22Rv1 (cell line): ENCODE data around the gene SH3GL1.

Experiments used
- H3K27ac ChIP-seq: fragments of 450-650 bp; 2 replicates; pipeline ENCODE4 v1.5.1; 2017
- CTCF ChIP-seq: fragments of 450-650 bp; IDR thresholded peaks from 2 replicates; pipeline ENCODE4 v1.5.1; 2017; ENCODE audit warnings: mild to moderate bottlenecking
- ZFX ChIP-seq: fragments of 450-650 bp; IDR thresholded peaks from 2 replicates; pipeline ENCODE4 v1.6.1; 2017; ENCODE audit warnings: antibody characterized with exemption, borderline replicate concordance

Gene SH3GL1

GRCh38 chr19:4376991-4377781, 23.2 kb downstream of the SH3GL1 start:
- H3K27ac ChIP-seq = no peak overlapping the region
- TF ChIP-seq ZFX (no peak), CTCF (no peak)

- no peak overlapping the region for H3K27ac ChIP-seq
- no peak for TF ChIP-seq CTCF
- no peak for TF ChIP-seq ZFX
Observed at GRCh38 chr19:4376671-4376990, 23.7 kb downstream of the SH3GL1 start.

GRCh38 chr19:4376028-4376670, 24.2 kb downstream of the SH3GL1 start:
- no peak overlapping the region for H3K27ac ChIP-seq
- TF ChIP-seq CTCF (no peak), ZFX (no peak)

GRCh38 chr19:4375164-4376027, 25.0 kb downstream of the SH3GL1 start:
- no peak for TF ChIP-seq ZFX
- TF ChIP-seq CTCF = no peak
- H3K27ac ChIP-seq = no peak overlapping the region

GRCh38 chr19:4374498-4375163, 25.7 kb downstream of the SH3GL1 start:
- no peak overlapping the region for H3K27ac ChIP-seq
- TF ChIP-seq CTCF = no peak

GRCh38 chr19:4373601-4374497, 26.5 kb downstream of the SH3GL1 start:
- TF ChIP-seq ZFX (no peak), CTCF (no peak)
- H3K27ac ChIP-seq = no peak overlapping the region
